Naive thymus-derived CD8-positive, alpha-beta T cell (primary cell): ENCODE results near the gene DDX5. TPM values are rescaled to one million over a fixed set of nuclear protein-coding genes. Genes with fewer than 3 reads are reported as not detected.
"Not testable (repeated sequence)": the region's sequence is repeated elsewhere in the genome, so short reads cannot be mapped to it uniquely, and the experiment has no call there.

Experiments used
- ATAC-seq, 2 donors: fragments of 150-1000 bp; cut with Tn5 transposase in 1 of 2; sonication (Bioruptor Pico), chemical (Tn5 transposase) in 1 of 2; 1 replicate in 1 of 2; 2 replicates in 1 of 2; pipeline ENCODE4 v1.10.0; 2021; ENCODE audit warnings: mild to moderate bottlenecking in 2 of 2, moderate library complexity in 2 of 2
- POLR2A ChIA-PET: fragments of 350-600 bp; sonication (Branson Sonifier 250); formaldehyde crosslinking; loops from one replicate; lab custom pipeline; 2021; ENCODE audit warnings: antibody characterized with exemption; lab: Charles Lee
- DNase-seq, 10 donors: peaks; one replicate each; pipeline versions ENCODE4 v3.0.0 to v3.0.0-alpha.2; 2020 to 2022
- H3K27ac Mint-ChIP-seq, 10 donors: one replicate each; pipeline ENCODE4 v1.8.0; 2020 to 2022; ENCODE audit warnings: mild to moderate bottlenecking in 10 of 10, mixed read lengths in 10 of 10, moderate library complexity in 4 of 10, inconsistent platforms in 1 of 10
- H3K27me3 Mint-ChIP-seq, 5 donors: one replicate each; pipeline ENCODE4 v1.8.0; 2021 to 2022; ENCODE audit warnings: mixed read lengths in 5 of 5
- H3K36me3 Mint-ChIP-seq, 3 donors: one replicate each; pipeline ENCODE4 v1.8.0; 2020 to 2022; ENCODE audit warnings: mixed read lengths in 3 of 3, mild to moderate bottlenecking in 2 of 3, inconsistent platforms in 1 of 3
- H3K4me1 Mint-ChIP-seq, 4 donors: one replicate each; pipeline ENCODE4 v1.8.0; 2021 to 2022; ENCODE audit warnings: mixed read lengths in 4 of 4
- H3K4me3 Mint-ChIP-seq, 10 donors: one replicate each; pipeline ENCODE4 v1.8.0; 2020 to 2022; ENCODE audit warnings: mild to moderate bottlenecking in 10 of 10, mixed read lengths in 10 of 10, moderate library complexity in 6 of 10, inconsistent platforms in 1 of 10
- H3K9me3 Mint-ChIP-seq, 9 donors: one replicate each; pipeline ENCODE4 v1.8.0; 2020 to 2022; ENCODE audit warnings: mixed read lengths in 9 of 9, mild to moderate bottlenecking in 3 of 9, inconsistent platforms in 1 of 9, moderate library complexity in 1 of 9
- polyA plus RNA-seq, 3 donors: library from polyadenylated mRNA; unstranded; fragments of 300-500 nt; fragmentation: Illumina TruSeq; gene quantifications; one replicate each; pipeline ENCODE4 v1.2.3, GENCODE V29; 2021
- total RNA-seq, 8 experiments: library from RNA in 2 of 8; stranded (reverse) in 2 of 8; gene quantifications; one replicate each; pipeline ENCODE4 v1.2.3 and lab custom pipeline; 2021 to 2026

DDX5 gene
- total and polyA plus RNA-seq, 5 experiments from 2014 or later = 1,055 to 2,312 (median 1,400) TPM

GRCh38 chr17:64500487-64500859, 5.6 kb downstream of the DDX5 start:
- H3K27me3 Mint-ChIP-seq = no peaks in the 10 kb centered on the region
- H3K4me1 Mint-ChIP-seq = peaks cover 46 to 97% (median 86%) of the 10 kb centered on the region in 4 donors
- H3K4me3 Mint-ChIP-seq = peak overlapping the region in 4 of 10 donors; percentile 8 to 100 (median 20)
- peaks cover 0 to 5% (median 0%) of the 10 kb centered on the region in 9 donors for H3K9me3 Mint-ChIP-seq
- ATAC-seq (no peak), DNase-seq (peak in 2 of 10 donors; percentile 18 to 26)
- peak overlapping the region in 8 of 10 donors; percentile 8 to 100 (median 56) for H3K27ac Mint-ChIP-seq
- H3K36me3 Mint-ChIP-seq = peaks cover 18 to 87% (median 49%) of the 10 kb centered on the region in 3 donors
- POLR2A ChIA-PET = interaction anchor here (0.5 to 1.3 kb wide), 4 partner anchors 8 to 103 kb away, joined by 3 to 4 read pairs (median 3); no protein-coding TSS in a partner anchor

- Mint-ChIP-seq H3K36me3 (peaks cover 14 to 81% (median 45%) of the 10 kb centered on the region in 3 donors), H3K27me3 (no peaks in the 10 kb centered on the region), H3K9me3 (peaks cover 0 to 3% (median 0%) of the 10 kb centered on the region in 9 donors), H3K4me1 (peaks cover 43 to 95% (median 88%) of the 10 kb centered on the region in 4 donors), H3K27ac (peak overlapping the region in 8 of 10 donors; percentile 8 to 100 (median 58)), H3K4me3 (peak overlapping the region in 6 of 10 donors; percentile 1 to 100 (median 11))
- POLR2A ChIA-PET = interaction anchor here (0.5 to 1.0 kb wide), 4 partner anchors 30 to 846 kb away, joined by 3 read pairs; no protein-coding TSS in a partner anchor
- ATAC-seq (no peak), DNase-seq (peak in 3 of 10 donors; percentile 23 to 34 (median 28))
These were observed 6.1 kb downstream of the DDX5 start for GRCh38 chr17:64499805-64500486.

DNA sequence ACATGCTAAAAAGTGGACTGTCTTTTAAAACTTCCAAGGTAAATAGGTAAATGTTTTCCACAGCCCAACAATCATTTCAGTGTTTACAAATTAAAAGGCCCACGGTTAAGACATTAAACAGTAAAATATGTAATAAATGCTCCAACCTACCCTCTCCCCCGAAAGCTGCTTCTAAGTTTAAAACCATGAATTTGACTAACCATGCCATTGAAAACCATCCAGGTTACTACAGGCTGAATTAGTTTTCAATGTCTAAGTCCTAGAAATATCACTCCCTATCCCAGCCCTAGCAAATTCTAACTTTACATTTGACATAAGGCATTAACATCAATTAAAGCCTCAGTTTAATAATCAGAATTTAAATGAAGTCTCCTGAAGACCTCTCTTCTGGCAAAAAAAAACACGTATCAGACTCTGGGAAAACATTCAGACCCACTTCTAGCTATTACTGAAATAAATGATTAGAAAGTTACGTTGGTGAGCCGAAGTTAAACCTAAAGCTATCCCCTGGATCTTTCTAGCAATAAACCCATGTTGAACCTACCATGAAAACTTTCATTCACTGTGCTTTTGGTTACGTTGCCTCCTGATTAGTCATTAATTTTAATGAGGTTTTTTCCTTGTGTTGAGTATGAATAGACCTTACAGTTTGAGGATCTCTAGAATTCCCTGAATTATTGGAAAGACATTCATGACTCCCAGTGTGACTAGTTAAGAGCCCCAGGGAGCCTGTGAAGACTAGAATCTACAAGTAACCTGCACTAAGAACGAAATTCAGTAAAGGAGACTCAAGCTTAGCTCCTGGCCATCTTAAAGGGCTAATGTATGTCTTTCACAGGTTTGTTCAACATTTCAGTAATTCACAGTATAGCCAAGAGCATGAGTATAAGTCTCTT, 7.5 kb downstream of the DDX5 start:
- POLR2A ChIA-PET = interaction anchor here (0.6 to 5.6 kb wide), 5 partner anchors 8 to 504 kb away, joined by 3 to 233 read pairs (median 4); partner anchors contain the start of genes CEP95, DDX5 and PECAM1
- Mint-ChIP-seq H3K27ac (peak overlapping the region; percentile 58 to 99 (median 97)), H3K27me3 (no peaks in the 10 kb centered on the region), H3K9me3 (no peaks in the 10 kb centered on the region), H3K4me3 (peak overlapping the region in 8 of 10 donors; percentile 9 to 100 (median 50)), H3K36me3 (peaks cover 8 to 77% (median 37%) of the 10 kb centered on the region in 3 donors), H3K4me1 (peaks cover 48 to 95% (median 89%) of the 10 kb centered on the region in 4 donors)
- DNase-seq (peak in 3 of 10 donors; percentile 22 to 32 (median 30)), ATAC-seq (no peak)

DNA sequence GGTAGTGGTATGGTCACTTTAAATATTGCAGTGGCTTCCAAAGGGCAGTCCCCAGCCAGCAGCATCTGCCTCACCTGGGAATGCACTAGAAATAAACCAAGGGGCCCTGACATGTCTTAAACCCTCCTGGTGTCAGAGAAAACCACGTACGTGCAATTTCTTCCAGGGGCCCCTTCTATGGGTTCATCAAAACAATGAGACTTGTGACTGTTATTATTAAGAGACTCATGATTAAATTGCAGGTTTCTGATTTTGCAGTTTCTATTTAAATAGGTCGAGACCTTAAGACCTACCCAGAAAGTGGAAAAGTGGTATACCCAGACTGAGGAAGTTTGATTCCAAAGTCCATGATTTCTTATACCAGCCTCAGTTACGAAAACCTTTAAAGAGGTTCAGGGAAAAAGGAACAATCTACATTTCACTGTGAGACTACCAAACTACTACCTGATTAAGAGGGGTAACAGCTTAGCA, 8.5 kb downstream of the DDX5 start:
- H3K9me3 Mint-ChIP-seq = no peaks in the 10 kb centered on the region
- H3K36me3 Mint-ChIP-seq = peaks cover 0 to 74% (median 28%) of the 10 kb centered on the region in 3 donors
- peak overlapping the region; percentile 98 to 100 (median 100) for H3K4me3 Mint-ChIP-seq
- ATAC-seq = peak in 1 of 2 donors; percentile 9
- H3K27ac Mint-ChIP-seq = peak overlapping the region; percentile 96 to 99 (median 98)
- H3K4me1 Mint-ChIP-seq = peaks cover 44 to 90% (median 84%) of the 10 kb centered on the region in 4 donors
- no peak for DNase-seq
- H3K27me3 Mint-ChIP-seq = no peaks in the 10 kb centered on the region
- POLR2A ChIA-PET = interaction anchor here (0.6 to 5.6 kb wide), 12 partner anchors 9 to 462 kb away, joined by 3 to 233 read pairs (median 6); partner anchors contain the start of genes CEP95, DDX5 and PECAM1

DNA sequence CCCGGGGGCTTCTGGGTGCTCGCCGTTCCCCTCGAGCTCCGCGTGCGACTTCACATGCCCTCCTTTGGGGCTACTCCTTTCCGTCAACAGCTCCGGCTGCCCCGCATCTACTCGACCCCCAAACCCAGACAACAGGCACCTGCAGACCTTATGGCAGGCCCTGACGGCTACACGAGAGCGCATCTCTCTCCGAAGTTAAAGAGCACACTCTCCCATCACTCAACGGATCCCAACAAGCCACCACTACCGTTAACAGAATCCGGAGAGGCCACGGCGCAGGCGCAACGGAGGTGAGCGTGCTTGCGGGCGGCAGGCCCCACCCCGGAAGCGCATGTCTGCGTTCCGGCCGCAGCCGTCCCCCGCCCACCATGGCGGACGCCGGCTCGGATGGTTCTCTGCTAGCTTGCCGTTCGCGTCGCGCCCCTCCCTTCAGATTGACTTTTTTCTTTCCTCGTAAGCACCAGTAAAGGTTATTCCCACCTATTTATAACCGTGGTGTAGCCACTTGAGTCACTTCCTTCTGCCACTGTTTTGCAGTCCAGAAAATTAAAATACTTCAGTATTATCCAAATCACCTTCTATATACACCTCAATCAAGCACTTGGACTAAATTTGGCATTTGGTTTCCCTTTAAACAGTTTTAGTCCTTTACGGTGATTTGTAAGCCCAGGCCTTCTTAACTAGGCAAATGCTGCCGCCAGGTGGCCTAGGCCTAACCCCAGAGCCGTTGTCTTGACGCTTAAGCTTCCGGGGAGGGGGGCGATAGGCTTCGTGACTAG, 9.1 kb downstream of the DDX5 start, which contains the start of gene POLG2:
Gene POLG2 (minus strand): TSS at position 269 of the 779 bp plus-strand sequence. CDS start 86 bp downstream, at position 183.
- DNase-seq (peak; percentile 94 to 97 (median 95)), ATAC-seq (peak; percentile 76 to 80)
- Mint-ChIP-seq H3K27ac (peak within 1 kb of the TSS; percentile 96 to 99 (median 98)), H3K9me3 (no peaks in the 10 kb centered on the region), H3K36me3 (peaks cover 0 to 69% (median 24%) of the 10 kb centered on the region in 3 donors), H3K27me3 (no peaks in the 10 kb centered on the region), H3K4me3 (peak within 1 kb of the TSS; percentile 98 to 100 (median 100)), H3K4me1 (peaks cover 42 to 85% (median 80%) of the 10 kb centered on the region in 4 donors)
- POLR2A ChIA-PET = interaction anchor here (0.6 to 5.6 kb wide), 20 partner anchors 9 to 479 kb away, joined by 3 to 233 read pairs (median 5); partner anchors contain the start of genes CEP95, DDX5 and PECAM1

- no peaks in the 10 kb centered on the region for H3K27me3 Mint-ChIP-seq
- H3K27ac Mint-ChIP-seq = peak overlapping the region; percentile 96 to 99 (median 98)
- POLR2A ChIA-PET = interaction anchor here (0.6 to 5.6 kb wide), 18 partner anchors 10 to 479 kb away, joined by 3 to 233 read pairs (median 5); partner anchors contain the start of genes CEP95 and DDX5
- DNase-seq = no peak
- peaks cover 39 to 79% (median 75%) of the 10 kb centered on the region in 4 donors for H3K4me1 Mint-ChIP-seq
- H3K4me3 Mint-ChIP-seq = peak overlapping the region; percentile 98 to 100 (median 100)
- no peak for ATAC-seq
- H3K9me3 Mint-ChIP-seq = no peaks in the 10 kb centered on the region
- peaks cover 0 to 69% (median 22%) of the 10 kb centered on the region in 3 donors for H3K36me3 Mint-ChIP-seq
These were observed 9.7 kb downstream of the DDX5 start for GRCh38 chr17:64496348-64496785.

- DNase-seq, ATAC-seq, H3K9me3 Mint-ChIP-seq, H3K27me3 Mint-ChIP-seq: not testable (repeated sequence)
- POLR2A ChIA-PET = interaction anchor here (0.7 to 5.6 kb wide), 4 partner anchors 11 to 350 kb away, joined by 3 to 233 read pairs (median 5); partner anchors contain the start of genes CEP95 and DDX5
- peaks cover 0 to 67% (median 15%) of the 10 kb centered on the region in 3 donors for H3K36me3 Mint-ChIP-seq
- H3K4me1 Mint-ChIP-seq = peaks cover 33 to 69% (median 65%) of the 10 kb centered on the region in 4 donors
- H3K4me3 Mint-ChIP-seq = peak overlapping the region; percentile 98 to 100 (median 100)
- peak overlapping the region in 4 of 10 donors; percentile 37 to 79 (median 76) for H3K27ac Mint-ChIP-seq
These were observed 10.8 kb downstream of the DDX5 start for GRCh38 chr17:64495300-64495699.

- Mint-ChIP-seq H3K4me1 (peaks cover 27 to 61% (median 55%) of the 10 kb centered on the region in 4 donors), H3K36me3 (peaks cover 0 to 63% (median 12%) of the 10 kb centered on the region in 3 donors), H3K27ac (peak overlapping the region in 5 of 10 donors; percentile 4 to 86 (median 37)), H3K27me3 (no peaks in the 10 kb centered on the region), H3K9me3 (no peaks in the 10 kb centered on the region), H3K4me3 (peak overlapping the region in 9 of 10 donors; percentile 71 to 100 (median 81))
- no peak for ATAC-seq
- DNase-seq = no peak
- POLR2A ChIA-PET = interaction anchor here (0.6 to 5.6 kb wide), 3 partner anchors 11 to 73 kb away, joined by 3 to 233 read pairs (median 4); partner anchors contain the start of genes CEP95 and DDX5
These were observed 12.0 kb downstream of the DDX5 start for GRCh38 chr17:64494121-64494520.

DNA sequence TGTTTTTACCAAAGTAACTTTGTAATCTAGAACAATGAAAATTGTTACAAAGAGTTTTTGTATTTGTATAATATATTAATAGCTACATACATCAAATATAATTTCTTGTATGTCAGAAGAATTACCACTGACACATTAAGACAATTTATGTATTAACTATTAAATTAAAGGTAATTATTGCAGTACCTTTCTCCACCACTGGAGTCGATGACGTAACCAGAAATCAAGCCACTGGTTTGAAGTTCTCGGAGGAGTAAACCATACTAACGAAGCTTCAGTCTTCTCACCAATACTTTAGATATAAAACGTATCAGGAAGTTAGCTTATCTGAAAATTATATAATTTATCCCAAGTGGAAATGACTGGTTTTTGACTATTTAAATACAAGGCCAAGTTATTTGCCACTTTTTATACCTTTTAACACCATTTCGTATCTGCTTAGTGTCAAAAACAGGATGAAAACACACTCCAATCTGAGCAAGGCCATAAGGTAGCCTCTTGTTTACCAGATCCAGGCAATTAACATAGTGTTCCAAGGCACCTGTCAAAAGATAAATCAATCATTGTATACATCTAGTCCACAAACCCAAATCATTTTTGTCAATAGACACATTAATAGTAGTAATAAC, 13.5 kb downstream of the DDX5 start:
- no peak for ATAC-seq
- Mint-ChIP-seq H3K4me3 (peak overlapping the region in 4 of 10 donors; percentile 16 to 36 (median 21)), H3K27me3 (no peaks in the 10 kb centered on the region)

GRCh38 chr17:64491994-64492393, 14.1 kb downstream of the DDX5 start:
- POLR2A ChIA-PET = interaction anchor here (0.6 to 4.8 kb wide), 5 partner anchors 9 to 96 kb away, joined by 3 to 36 read pairs (median 4); partner anchors contain the start of genes CEP95 and DDX5
- Mint-ChIP-seq H3K36me3 (peaks cover 0 to 62% (median 15%) of the 10 kb centered on the region in 3 donors), H3K27me3 (no peaks in the 10 kb centered on the region), H3K27ac (no peak overlapping the region), H3K4me1 (peaks cover 20 to 45% (median 34%) of the 10 kb centered on the region in 4 donors), H3K9me3 (no peaks in the 10 kb centered on the region), H3K4me3 (no peak overlapping the region)
- ATAC-seq = no peak
- no peak for DNase-seq

More for the DNA sequence above, 13.5 kb downstream of the DDX5 start:
- POLR2A ChIA-PET = interaction anchor here (0.6 to 4.8 kb wide), 5 partner anchors 9 to 96 kb away, joined by 3 to 36 read pairs (median 4); partner anchors contain the start of genes CEP95 and DDX5
- DNase-seq = peak in 4 of 10 donors; percentile 37 to 47 (median 43)
- Mint-ChIP-seq H3K36me3 (peaks cover 0 to 61% (median 15%) of the 10 kb centered on the region in 3 donors), H3K4me1 (peaks cover 23 to 51% (median 40%) of the 10 kb centered on the region in 4 donors), H3K27ac (peak overlapping the region in 6 of 10 donors; percentile 20 to 63 (median 48)), H3K9me3 (no peaks in the 10 kb centered on the region)
